Activated effector memory CD4-positive, alpha-beta T cell treated with Interleukin-2 at 50 U/mL for 16 hours (primary cell): ENCODE results near the gene UTRN.

Source experiments
- DNase-seq: peaks from one replicate; pipeline ENCODE4 v3.0.0-alpha.2; 2020

The UTRN gene

GRCh38 chr6:144284783-144285547, at the start of gene UTRN:
Gene UTRN, plus strand, starts transcription at chr6:144285335. Its CDS starts 6,494 bp downstream, at chr6:144291829.
- DNase-seq = peak; percentile 22

- DNase-seq = no peak
Measured at GRCh38 chr6:144244688-144245087, 40.4 kb upstream of the UTRN start.

- no peak for DNase-seq
Measured at GRCh38 chr6:144246988-144247387, 38.1 kb upstream of the UTRN start.

GRCh38 chr6:144248003-144248402, 37.1 kb upstream of the UTRN start:
- DNase-seq = no peak

GRCh38 chr6:144248476-144249301, 36.4 kb upstream of the UTRN start:
- no peak for DNase-seq

GRCh38 chr6:144250276-144250675, 34.9 kb upstream of the UTRN start:
- no peak for DNase-seq

- DNase-seq = no peak
Measured at GRCh38 chr6:144252259-144252658, 32.9 kb upstream of the UTRN start.

- no peak for DNase-seq
Measured at GRCh38 chr6:144259986-144260385, 25.1 kb upstream of the UTRN start.

- DNase-seq = no peak
Measured at GRCh38 chr6:144262470-144263369, 22.4 kb upstream of the UTRN start.

GRCh38 chr6:144263786-144264185, 21.3 kb upstream of the UTRN start:
- no peak for DNase-seq

GRCh38 chr6:144264270-144265060, 20.7 kb upstream of the UTRN start:
- DNase-seq = no peak

GRCh38 chr6:144265061-144265357, 20.1 kb upstream of the UTRN start:
- DNase-seq = no peak

GRCh38 chr6:144265390-144265789, 19.7 kb upstream of the UTRN start:
- no peak for DNase-seq

GRCh38 chr6:144266091-144266649, 19.0 kb upstream of the UTRN start:
- no peak for DNase-seq

- DNase-seq = no peak
Measured at GRCh38 chr6:144268794-144269349, 16.3 kb upstream of the UTRN start.

GRCh38 chr6:144277174-144277573, 8.0 kb upstream of the UTRN start:
- no peak for DNase-seq

GRCh38 chr6:144277605-144278227, 7.4 kb upstream of the UTRN start:
- no peak for DNase-seq

GRCh38 chr6:144278659-144279314, 6.3 kb upstream of the UTRN start:
- DNase-seq = no peak

- no peak for DNase-seq
Measured at GRCh38 chr6:144279484-144280150, 5.5 kb upstream of the UTRN start.
